GM15510 (cell line): Measurements from ENCODE around the gene HPN.

Source experiments
- POLR2A ChIP-seq: IDR thresholded peaks from 3 replicates; pipeline ENCODE4 v1.6.1; 2011; ENCODE audit warnings: borderline replicate concordance; ENCODE audit not compliant: insufficient read length; ENCODE audit errors: extremely low read depth

The HPN gene

DNA sequence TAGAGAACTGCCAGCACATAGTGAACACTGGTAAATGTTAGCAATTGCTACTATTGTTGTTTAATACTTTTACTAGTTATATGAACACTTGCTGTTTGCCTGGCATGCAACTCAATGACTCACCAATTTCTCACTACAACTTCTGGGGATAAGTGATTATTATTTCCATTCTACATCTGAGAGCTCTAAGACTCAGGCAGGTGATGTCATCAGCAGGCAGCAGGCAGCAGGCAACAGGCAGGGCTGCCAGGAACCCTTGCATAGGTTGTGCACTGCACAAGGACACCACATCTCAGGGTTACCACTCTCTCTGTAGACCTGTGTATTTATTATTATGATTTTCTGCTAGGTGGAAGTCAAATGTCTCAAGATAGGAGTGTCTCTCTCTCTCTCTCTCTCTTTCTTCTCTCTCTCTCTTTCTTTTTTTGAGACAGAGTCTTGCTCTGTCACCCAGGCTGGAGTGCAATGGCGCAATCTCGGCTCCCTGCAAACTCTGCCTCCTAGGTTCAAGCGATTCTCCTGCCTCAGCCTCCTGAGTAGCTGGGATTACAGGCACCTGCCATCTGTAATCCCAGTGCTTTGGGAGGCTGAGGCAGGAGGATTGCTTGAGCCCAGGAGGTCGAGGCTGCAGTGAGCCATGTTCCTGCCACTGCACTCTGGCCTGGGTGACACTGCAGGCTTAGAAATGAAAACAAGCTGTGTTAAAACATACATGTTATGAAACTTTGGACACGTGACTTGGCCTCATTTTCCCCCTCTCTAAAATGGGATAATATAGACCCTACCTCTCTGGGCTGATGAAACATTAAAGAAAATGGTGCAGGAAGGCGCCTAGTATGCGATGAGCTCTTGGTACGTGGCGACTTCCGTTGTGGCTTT is 22.7 kb downstream of the HPN start:
- TF ChIP-seq POLR2A = no peak

- no peak for TF ChIP-seq POLR2A
Measured at GRCh38 chr19:35065574-35065973, 24.1 kb downstream of the HPN start.

DNA sequence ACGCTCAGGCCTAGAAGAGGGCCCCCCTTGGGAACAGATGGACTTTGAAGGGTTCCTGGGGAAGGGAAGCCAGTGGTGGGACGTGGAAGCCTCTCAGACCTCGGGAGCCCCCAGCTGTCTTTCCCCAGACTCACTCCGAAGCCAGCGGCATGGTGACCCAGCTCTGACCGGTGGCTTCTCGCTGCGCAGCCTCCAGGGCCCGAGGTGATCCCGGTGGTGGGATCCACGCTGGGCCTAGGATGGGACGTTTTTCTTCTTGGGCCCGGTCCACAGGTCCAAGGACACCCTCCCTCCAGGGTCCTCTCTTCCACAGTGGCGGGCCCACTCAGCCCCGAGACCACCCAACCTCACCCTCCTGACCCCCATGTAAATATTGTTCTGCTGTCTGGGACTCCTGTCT is 24.6 kb downstream of the HPN start:
- TF ChIP-seq POLR2A = no peak

GRCh38 chr19:35066691-35067563 is 25.4 kb downstream of the HPN start:
- no peak for TF ChIP-seq POLR2A

GRCh38 chr19:35068941-35069634 is 27.6 kb downstream of the HPN start:
- TF ChIP-seq POLR2A = no peak

- TF ChIP-seq POLR2A = no peak
Measured at GRCh38 chr19:35069696-35070095, 28.2 kb downstream of the HPN start.

DNA sequence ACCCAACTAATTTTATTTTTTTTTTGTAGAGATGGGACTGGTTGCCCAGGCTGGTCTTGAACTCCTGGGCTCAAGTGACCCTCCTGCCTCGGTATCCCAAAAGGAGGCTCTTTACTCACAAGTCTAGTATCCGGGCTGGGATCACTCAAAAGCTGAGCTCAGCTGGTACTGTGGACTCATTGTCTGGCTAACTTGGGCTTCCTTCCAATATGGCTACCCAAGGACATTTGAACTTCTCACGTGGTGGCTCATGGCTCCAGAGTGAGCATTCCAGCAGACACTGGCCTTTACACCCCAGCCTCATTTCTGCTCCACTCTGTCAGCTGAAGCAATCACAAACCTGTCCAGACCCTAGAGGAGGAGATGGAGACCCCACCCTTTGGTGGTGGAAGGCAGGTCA is 28.9 kb downstream of the HPN start:
- no peak for TF ChIP-seq POLR2A

DNA sequence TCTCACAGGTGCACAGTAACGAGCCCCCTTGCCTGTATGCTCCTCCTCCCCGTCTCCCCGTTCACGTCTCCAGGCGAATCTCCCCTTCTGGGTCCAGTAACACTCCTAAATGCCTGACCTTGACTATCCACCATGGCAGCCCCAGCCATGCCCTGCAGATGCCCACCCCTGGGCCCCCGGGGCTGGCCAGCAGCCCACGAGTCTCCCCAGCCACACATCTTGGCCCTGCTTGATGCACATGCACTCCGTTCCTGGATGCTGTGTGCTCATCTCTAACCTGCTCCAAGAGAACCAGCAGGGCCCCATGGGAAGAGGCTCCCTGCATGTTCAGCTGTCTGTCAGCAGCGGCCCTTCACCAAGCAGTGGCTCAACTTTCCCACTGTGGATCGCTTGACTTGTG is 32.0 kb downstream of the HPN start:
- no peak for TF ChIP-seq POLR2A

DNA sequence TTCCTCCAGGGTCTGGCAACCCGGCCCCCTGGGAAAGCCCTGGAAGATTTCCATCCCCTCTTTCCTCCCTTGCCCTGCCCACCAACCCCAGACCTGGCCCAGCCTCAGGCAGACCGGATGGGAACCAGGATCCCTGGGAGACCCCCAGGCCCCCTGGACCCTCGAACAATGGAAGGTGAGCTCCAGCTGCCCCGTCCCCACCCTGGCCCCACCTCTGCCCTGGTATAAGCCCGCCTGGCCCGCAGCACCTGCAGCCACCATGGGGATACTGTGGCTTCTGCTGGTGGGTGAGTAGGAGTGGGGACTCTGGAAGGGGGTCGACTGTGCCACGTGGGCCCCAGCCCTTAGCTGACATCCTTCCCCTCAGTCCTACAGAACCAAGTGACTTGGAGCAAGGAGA is 32.4 kb downstream of the HPN start:
- no peak for TF ChIP-seq POLR2A

DNA sequence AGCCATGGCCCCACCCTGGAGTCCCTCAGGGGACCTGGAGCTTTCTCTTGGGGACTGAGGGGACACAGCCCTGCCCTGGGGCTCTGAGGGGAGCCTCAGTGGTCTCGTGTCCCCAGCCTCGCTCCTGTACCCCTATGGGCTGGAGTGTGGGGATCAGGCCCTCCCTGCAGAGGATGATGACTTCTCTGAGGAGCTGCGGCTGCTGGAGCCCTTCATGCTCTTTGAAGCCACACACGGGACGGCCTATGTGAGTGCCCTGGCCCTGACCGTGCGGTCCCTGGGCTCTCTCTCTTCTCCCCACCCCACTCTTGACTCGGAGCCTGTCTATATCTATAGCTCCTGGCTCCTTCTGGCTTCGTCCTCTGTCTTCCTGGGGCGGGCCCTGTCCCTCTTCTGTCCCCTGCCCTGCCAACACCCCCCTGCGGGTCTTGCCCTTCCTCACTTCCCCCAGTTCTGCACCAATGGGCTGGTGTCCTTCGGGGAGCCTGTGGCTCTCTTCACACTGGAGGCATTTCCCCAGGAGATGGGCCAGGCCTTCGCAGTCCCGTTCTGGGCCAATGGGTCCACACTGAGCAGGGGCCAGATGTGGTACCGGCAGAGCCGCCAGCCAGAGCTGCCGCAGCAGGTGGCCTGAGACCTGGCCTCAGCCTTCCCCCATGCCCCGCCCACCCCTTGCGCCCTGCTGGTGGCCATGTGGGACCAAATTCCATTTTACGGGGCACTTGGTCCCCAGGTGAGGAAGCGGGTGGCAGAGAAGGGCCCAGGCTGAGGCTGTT is 33.1 kb downstream of the HPN start:
- no peak for TF ChIP-seq POLR2A

DNA sequence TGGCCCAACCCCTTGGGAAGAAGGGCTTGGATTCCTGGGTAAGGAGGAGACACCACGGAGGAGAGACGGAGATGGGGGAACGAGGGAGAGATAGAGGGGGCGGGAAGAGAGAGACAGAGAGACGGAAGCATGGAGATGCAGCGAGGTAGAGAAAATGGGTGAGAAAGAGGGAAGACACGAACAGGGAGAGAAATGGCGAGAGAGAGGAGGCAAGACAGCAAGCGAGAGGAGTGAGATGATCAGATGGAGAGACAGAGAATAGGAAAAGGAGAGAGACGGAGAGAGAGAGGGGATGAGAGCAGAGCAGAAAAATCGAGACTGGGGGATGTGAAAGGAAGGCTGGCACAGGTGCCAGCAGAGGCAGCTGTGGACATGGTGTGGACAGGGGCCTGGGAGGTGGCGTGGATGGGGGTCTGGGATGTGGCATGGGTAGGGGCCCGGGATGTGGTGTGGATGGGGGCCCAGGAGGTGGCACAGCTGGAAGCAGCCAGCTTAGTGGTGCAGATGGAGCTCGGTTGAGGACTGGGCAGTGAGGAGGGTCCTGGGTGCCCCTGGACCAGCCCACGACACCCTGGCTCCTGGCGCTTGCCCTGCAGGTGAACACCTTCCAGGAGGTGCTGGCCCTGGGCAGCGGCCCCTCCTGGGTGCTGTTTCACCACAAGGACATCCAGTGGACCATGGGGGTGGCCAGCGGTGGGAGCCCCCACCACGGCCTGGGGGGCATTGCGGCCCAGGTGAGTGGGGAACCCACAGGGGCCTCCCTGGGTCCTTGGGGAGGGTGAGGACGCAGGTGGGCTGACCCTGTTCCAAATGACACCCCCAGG is 33.9 kb downstream of the HPN start:
- TF ChIP-seq POLR2A = no peak

GRCh38 chr19:35076026-35076370 is 34.5 kb downstream of the HPN start:
- no peak for TF ChIP-seq POLR2A

GRCh38 chr19:35076657-35077056 is 35.1 kb downstream of the HPN start:
- no peak for TF ChIP-seq POLR2A
